ENCODE results near the gene CD200R1L. TPM values are rescaled to one million over a fixed set of nuclear protein-coding genes. Genes with fewer than 3 reads are reported as not detected.

The CD200R1L gene
- total RNA-seq, 1 experiment from 2014 or later: not detected

DNA sequence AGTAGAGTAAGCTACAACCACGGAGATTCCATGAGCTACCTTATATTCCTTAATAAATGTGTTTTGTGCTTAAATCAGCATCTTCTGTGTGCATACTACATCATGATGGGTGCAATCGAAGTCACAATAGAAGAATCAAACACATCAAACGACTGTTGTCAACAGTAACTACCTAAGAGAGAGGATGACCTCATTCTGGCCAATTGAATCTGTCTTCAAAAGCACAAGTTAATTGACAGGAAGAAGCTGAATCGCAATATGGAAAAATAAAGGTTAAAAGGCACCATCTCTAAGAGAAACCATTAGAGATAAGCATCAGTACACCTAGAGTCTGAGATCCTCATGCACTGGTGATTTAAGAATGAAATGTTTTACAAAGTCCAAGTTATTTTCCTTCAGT is 39.0 kb downstream of the CD200R1L start:
- no TSS peak for BruUV-seq (replicated peaks)
- ChIA-PET CTCF (interaction anchor here (0.6 to 3.9 kb wide), 14 partner anchors 9 to 230 kb away, joined by 3 to 39 read pairs (median 4); no protein-coding TSS in a partner anchor), POLR2A (interaction anchor here (0.5 to 1.2 kb wide), 5 partner anchors 104 to 1255 kb away, joined by 3 to 5 read pairs (median 3); no protein-coding TSS in a partner anchor)
- Mint-ChIP-seq H3K4me3 (ENCODE audit: unreplicated experiment) (no peak overlapping the region), H3K36me3 (ENCODE audit: insufficient read depth, unreplicated experiment) (no peaks in the 10 kb centered on the region), H3K27ac (ENCODE audit: low read depth, unreplicated experiment) (no peak overlapping the region), H3K9me3 (ENCODE audit: unreplicated experiment) (no peaks in the 10 kb centered on the region), H3K27me3 (ENCODE audit: insufficient read depth, unreplicated experiment) (no peaks in the 10 kb centered on the region), H3K4me1 (ENCODE audit: insufficient read depth, unreplicated experiment) (peaks cover 6% of the 10 kb centered on the region)
- DNase-seq (ENCODE audit: unreplicated experiment): no peak
- intact Hi-C loops (cut with micrococcal nuclease): no loop called here
- TF ChIP-seq, protein P1, sequence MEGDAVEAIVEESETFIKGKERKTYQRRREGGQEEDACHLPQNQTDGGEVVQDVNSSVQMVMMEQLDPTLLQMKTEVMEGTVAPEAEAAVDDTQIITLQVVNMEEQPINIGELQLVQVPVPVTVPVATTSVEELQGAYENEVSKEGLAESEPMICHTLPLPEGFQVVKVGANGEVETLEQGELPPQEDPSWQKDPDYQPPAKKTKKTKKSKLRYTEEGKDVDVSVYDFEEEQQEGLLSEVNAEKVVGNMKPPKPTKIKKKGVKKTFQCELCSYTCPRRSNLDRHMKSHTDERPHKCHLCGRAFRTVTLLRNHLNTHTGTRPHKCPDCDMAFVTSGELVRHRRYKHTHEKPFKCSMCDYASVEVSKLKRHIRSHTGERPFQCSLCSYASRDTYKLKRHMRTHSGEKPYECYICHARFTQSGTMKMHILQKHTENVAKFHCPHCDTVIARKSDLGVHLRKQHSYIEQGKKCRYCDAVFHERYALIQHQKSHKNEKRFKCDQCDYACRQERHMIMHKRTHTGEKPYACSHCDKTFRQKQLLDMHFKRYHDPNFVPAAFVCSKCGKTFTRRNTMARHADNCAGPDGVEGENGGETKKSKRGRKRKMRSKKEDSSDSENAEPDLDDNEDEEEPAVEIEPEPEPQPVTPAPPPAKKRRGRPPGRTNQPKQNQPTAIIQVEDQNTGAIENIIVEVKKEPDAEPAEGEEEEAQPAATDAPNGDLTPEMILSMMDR (IDR thresholded peaks at IDR 0.05; ENCODE audit: unreplicated experiment): no peak

DNA sequence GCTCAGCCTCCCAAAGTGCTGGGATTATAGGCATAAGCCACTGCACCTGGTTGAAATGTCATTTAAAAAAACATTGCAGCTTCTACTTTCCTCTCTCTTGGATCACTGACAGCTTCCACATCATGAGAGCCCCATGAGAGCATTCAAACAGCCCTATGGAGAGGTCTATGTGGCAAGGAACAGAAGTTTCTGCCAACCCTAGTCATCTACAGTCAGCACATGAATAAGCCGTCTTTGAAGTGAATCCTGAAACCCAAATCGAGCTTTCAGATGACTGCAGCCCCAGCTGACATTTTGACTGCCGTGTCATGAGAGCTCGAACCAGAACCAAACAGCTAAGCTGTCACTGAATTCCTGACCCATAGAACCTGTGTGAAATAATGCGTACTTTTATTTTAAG is 39.8 kb downstream of the CD200R1L start:
- peaks cover 11% of the 10 kb centered on the region for H3K4me1 Mint-ChIP-seq (ENCODE audit: insufficient read depth, unreplicated experiment)
- H3K9me3 Mint-ChIP-seq (ENCODE audit: unreplicated experiment): no peaks in the 10 kb centered on the region
- no TSS peak for BruUV-seq (replicated peaks)
- DNase-seq (ENCODE audit: unreplicated experiment): no peak
- intact Hi-C loops (cut with micrococcal nuclease): no loop called here
- ChIA-PET POLR2A (no interaction called here), CTCF (interaction anchor here (0.6 to 3.9 kb wide), 10 partner anchors 9 to 687 kb away, joined by 3 to 39 read pairs (median 3); no protein-coding TSS in a partner anchor)
- H3K36me3 Mint-ChIP-seq (ENCODE audit: insufficient read depth, unreplicated experiment): no peaks in the 10 kb centered on the region
- no peaks in the 10 kb centered on the region for H3K27me3 Mint-ChIP-seq (ENCODE audit: insufficient read depth, unreplicated experiment)
- no peak overlapping the region for H3K4me3 Mint-ChIP-seq (ENCODE audit: unreplicated experiment)
- TF ChIP-seq, protein P1 (IDR thresholded peaks at IDR 0.05; ENCODE audit: unreplicated experiment): no peak
- H3K27ac Mint-ChIP-seq (ENCODE audit: low read depth, unreplicated experiment): no peak overlapping the region

DNA sequence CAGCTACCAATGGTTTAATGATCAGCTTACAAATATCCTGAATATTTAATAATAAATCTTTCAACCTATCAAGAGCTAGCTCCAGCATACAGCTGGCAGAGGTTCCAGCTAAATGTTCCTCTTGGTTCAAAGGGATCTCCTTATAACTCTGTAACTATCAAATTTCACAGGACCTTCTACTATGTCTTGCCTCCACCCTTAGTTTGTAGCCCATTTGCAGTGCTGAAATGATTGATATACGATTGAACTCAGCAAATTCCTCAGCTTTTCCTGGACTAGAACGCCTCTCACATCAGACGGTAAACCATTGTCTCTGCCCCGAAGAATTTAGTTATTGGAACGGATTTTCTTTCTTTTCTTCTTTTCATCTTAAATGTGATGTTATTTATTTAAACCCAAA is 41.5 kb downstream of the CD200R1L start:
- ChIA-PET POLR2A (no interaction called here), CTCF (interaction anchor here (0.6 to 2.5 kb wide), 4 partner anchors 9 to 162 kb away, joined by 3 to 13 read pairs (median 8); no protein-coding TSS in a partner anchor)
- BruUV-seq (replicated peaks): no TSS peak
- Mint-ChIP-seq H3K9me3 (ENCODE audit: unreplicated experiment) (no peaks in the 10 kb centered on the region), H3K27me3 (ENCODE audit: insufficient read depth, unreplicated experiment) (no peaks in the 10 kb centered on the region), H3K4me1 (ENCODE audit: insufficient read depth, unreplicated experiment) (peaks cover 10% of the 10 kb centered on the region), H3K4me3 (ENCODE audit: unreplicated experiment) (no peak overlapping the region), H3K36me3 (ENCODE audit: insufficient read depth, unreplicated experiment) (no peaks in the 10 kb centered on the region), H3K27ac (ENCODE audit: low read depth, unreplicated experiment) (no peak overlapping the region)
- intact Hi-C loops (cut with micrococcal nuclease): no loop called here
- TF ChIP-seq, protein P1 (IDR thresholded peaks at IDR 0.05; ENCODE audit: unreplicated experiment): no peak
- no peak for DNase-seq (ENCODE audit: unreplicated experiment)

DNA sequence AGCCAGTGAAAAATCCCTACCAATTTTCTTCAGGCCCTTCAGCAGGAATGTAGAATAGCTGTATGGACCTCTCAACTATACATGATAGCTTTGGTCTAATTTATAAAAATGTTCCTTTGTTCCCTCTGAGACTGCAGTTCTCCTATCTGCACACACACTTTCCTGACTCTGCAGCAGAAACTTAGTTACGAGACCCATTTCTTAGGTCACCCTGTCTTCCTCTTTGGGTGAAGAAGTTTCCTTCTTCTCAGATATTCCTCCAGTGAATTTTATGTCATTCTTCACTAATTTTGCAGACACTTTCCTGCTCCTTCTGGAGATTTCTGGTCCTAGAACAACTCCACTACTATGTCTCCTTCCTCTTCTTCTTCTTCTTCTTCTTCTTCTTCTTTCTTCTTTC is 42.6 kb downstream of the CD200R1L start:
- intact Hi-C loops (cut with micrococcal nuclease): no loop called here
- ChIA-PET CTCF (interaction anchor here (1.1 to 2.5 kb wide), 4 partner anchors 10 to 222 kb away, joined by 5 to 13 read pairs (median 9); no protein-coding TSS in a partner anchor), POLR2A (interaction anchor here (0.9 kb wide), 1 partner anchor 62 kb away, joined by 4 read pairs; no protein-coding TSS in a partner anchor)
- no peak for DNase-seq (ENCODE audit: unreplicated experiment)
- no TSS peak for BruUV-seq (replicated peaks)
- Mint-ChIP-seq H3K36me3 (ENCODE audit: insufficient read depth, unreplicated experiment) (no peaks in the 10 kb centered on the region), H3K4me3 (ENCODE audit: unreplicated experiment) (no peak overlapping the region), H3K9me3 (ENCODE audit: unreplicated experiment) (no peaks in the 10 kb centered on the region), H3K27ac (ENCODE audit: low read depth, unreplicated experiment) (no peak overlapping the region), H3K4me1 (ENCODE audit: insufficient read depth, unreplicated experiment) (peaks cover 10% of the 10 kb centered on the region), H3K27me3 (ENCODE audit: insufficient read depth, unreplicated experiment) (no peaks in the 10 kb centered on the region)
- TF ChIP-seq, protein P1 (IDR thresholded peaks at IDR 0.05; ENCODE audit: unreplicated experiment): no peak

Measured in MCF 10A (cell line).